ENCODE measurements around the gene ENGASE.

The ENGASE gene

DNA sequence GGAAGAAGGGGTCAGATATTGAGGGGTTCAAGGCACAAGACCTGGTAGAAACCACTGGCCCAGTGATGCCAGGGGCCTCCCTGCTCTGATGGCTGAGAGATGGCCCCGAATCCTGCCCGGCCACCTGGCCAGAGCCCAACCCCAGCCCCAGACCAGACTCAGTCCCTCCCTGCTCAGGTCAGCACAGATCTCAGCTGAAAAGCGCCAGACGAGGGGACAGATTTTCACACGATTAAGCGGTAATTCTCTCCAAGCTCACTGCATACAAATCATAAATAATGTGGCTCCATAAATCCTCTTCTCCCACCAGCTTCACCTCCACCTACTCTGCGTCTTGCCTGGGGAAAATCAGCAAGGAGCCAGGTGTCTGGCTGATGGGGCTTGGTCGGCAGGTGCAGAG, 57.1 kb downstream of the ENGASE start:
- no peak for DNase-seq (ENCODE audit: extremely low read depth, low read depth)
- TF ChIP-seq, protein P1, sequence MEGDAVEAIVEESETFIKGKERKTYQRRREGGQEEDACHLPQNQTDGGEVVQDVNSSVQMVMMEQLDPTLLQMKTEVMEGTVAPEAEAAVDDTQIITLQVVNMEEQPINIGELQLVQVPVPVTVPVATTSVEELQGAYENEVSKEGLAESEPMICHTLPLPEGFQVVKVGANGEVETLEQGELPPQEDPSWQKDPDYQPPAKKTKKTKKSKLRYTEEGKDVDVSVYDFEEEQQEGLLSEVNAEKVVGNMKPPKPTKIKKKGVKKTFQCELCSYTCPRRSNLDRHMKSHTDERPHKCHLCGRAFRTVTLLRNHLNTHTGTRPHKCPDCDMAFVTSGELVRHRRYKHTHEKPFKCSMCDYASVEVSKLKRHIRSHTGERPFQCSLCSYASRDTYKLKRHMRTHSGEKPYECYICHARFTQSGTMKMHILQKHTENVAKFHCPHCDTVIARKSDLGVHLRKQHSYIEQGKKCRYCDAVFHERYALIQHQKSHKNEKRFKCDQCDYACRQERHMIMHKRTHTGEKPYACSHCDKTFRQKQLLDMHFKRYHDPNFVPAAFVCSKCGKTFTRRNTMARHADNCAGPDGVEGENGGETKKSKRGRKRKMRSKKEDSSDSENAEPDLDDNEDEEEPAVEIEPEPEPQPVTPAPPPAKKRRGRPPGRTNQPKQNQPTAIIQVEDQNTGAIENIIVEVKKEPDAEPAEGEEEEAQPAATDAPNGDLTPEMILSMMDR (IDR thresholded peaks at IDR 0.05; ENCODE audit: low read depth, low read length) = no peak

GRCh38 chr17:79132271-79133064, 57.8 kb downstream of the ENGASE start:
- DNase-seq (ENCODE audit: extremely low read depth, low read depth) = no peak
- TF ChIP-seq, protein P1 (IDR thresholded peaks at IDR 0.05; ENCODE audit: low read depth, low read length) = no peak

DNA sequence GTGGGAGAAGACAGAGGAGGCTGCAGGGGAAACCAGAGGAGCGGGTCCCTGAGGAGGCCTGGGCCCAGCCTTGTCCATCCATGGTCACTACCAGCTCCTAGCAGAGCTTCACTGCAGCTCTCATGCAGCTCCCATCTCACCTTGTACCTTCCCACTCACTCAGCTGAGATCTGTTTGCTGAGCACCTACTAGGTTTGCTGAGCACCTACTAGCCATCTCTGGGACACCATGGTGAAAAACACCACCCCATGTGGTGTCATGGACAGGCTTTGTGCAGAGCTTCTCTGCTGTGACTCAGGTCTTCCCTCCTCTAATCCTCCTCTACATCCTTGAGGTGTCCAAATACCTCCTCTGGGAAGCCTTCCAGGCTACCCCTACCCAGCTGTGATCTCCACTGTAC, 58.6 kb downstream of the ENGASE start:
- DNase-seq (ENCODE audit: extremely low read depth, low read depth) = no peak
- TF ChIP-seq, protein P1 (IDR thresholded peaks at IDR 0.05; ENCODE audit: low read depth, low read length) = no peak

DNA sequence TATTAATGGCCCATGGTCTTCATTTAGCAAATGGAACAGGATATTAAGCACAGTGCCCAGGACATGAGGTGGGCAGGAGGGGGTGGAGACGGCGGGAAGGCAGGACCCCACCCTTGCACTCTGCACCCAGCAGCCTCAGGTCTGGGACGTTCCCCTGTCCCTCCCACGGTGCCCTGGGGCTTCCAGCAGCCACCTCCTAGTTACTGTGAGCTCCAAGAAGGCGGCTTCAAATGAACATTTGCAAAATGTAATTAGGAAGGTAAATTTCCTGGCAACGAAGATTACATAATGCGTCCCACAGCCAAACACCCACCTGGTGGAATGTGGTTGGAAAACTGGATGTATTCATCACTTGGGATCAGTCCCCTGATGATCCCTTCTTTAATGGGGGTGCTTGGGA, 59.4 kb downstream of the ENGASE start:
- TF ChIP-seq, protein P1 (IDR thresholded peaks at IDR 0.05; ENCODE audit: low read depth, low read length) = no peak
- no peak for DNase-seq (ENCODE audit: extremely low read depth, low read depth)

- TF ChIP-seq, protein P1 (IDR thresholded peaks at IDR 0.05; ENCODE audit: low read depth, low read length) = no peak
- DNase-seq (ENCODE audit: extremely low read depth, low read depth) = no peak
Measured at GRCh38 chr17:79135011-79135410, 60.4 kb downstream of the ENGASE start.

DNA sequence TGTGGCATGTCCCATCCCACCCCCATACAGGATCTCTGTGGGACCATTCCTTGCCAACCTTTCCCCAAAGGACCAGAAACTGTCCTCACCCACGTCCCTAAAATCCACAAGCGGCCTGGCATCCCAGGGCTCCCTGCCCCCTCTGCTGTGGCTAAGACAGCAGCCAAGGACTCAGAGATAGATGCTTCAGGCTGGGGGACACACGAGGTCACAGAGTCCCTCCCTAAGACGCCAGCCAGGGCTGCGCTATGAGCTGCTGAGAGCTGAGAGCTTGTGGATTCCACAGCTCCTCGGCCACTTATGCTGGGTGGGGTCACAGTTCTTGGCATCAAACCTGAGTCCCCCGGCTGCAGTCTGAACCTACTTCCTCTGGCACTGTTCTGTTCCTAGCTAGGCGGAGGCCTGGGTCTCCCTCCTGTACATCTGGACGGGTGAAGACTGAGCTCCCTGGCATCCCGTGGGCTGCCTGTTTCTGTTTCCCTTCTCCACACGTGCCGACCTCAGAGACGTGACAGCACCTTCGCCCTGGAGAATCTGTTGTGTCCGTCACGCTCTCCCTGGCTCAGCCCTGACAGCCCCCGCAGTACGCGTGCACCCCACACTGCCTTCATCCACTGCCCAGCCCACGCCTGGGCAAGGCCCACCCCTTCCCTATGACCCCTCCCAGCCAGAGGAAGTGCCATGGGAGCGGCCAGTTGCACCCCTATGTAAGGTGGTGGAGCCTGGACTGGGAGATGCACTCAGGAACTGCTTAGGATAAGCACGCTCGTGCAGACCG, 61.2 kb downstream of the ENGASE start:
- TF ChIP-seq, protein P1 (IDR thresholded peaks at IDR 0.05; ENCODE audit: low read depth, low read length) = no peak
- DNase-seq (ENCODE audit: extremely low read depth, low read depth) = no peak

Data from AG09319 (cell line).